ENCODE data around the gene ENOSF1.

DNA sequence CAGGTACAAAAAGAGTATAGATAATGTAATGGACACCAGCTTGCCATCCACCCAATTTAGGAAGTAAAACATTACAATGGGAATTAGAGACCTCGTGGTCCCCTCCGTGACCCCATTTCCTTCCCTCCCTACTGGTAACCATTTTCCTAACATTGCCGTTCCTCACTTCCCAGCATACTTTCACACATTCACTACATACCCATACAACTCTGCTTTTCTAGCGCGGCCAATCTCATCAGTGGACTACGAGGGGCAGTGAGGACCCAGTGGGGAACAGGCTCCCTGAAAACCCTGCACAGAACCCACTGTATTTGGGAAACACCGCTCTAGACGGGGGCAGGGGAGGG lies 1.1 kb downstream of the ENOSF1 start:
- TF ChIP-seq JUN (CRISPR knock-in tag; IDR thresholded peaks at IDR 0.05) (no peak), SMAD3 (CRISPR knock-in tag; IDR thresholded peaks at IDR 0.05; ENCODE audit: borderline replicate concordance) (no peak), ZNF263 (CRISPR knock-in tag; IDR thresholded peaks at IDR 0.05; ENCODE audit: low read depth) (no peak), ESRRA (CRISPR knock-in tag; IDR thresholded peaks at IDR 0.05; ENCODE audit: borderline replicate concordance) (no peak), ATF1 (CRISPR knock-in tag; IDR thresholded peaks at IDR 0.05) (no peak), GABPB1 (CRISPR knock-in tag; IDR thresholded peaks at IDR 0.05) (no peak)
- TF ChIP-seq, protein P1, sequence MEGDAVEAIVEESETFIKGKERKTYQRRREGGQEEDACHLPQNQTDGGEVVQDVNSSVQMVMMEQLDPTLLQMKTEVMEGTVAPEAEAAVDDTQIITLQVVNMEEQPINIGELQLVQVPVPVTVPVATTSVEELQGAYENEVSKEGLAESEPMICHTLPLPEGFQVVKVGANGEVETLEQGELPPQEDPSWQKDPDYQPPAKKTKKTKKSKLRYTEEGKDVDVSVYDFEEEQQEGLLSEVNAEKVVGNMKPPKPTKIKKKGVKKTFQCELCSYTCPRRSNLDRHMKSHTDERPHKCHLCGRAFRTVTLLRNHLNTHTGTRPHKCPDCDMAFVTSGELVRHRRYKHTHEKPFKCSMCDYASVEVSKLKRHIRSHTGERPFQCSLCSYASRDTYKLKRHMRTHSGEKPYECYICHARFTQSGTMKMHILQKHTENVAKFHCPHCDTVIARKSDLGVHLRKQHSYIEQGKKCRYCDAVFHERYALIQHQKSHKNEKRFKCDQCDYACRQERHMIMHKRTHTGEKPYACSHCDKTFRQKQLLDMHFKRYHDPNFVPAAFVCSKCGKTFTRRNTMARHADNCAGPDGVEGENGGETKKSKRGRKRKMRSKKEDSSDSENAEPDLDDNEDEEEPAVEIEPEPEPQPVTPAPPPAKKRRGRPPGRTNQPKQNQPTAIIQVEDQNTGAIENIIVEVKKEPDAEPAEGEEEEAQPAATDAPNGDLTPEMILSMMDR (IDR thresholded peaks at IDR 0.05) = no peak
- TF ChIP-seq, protein P2, sequence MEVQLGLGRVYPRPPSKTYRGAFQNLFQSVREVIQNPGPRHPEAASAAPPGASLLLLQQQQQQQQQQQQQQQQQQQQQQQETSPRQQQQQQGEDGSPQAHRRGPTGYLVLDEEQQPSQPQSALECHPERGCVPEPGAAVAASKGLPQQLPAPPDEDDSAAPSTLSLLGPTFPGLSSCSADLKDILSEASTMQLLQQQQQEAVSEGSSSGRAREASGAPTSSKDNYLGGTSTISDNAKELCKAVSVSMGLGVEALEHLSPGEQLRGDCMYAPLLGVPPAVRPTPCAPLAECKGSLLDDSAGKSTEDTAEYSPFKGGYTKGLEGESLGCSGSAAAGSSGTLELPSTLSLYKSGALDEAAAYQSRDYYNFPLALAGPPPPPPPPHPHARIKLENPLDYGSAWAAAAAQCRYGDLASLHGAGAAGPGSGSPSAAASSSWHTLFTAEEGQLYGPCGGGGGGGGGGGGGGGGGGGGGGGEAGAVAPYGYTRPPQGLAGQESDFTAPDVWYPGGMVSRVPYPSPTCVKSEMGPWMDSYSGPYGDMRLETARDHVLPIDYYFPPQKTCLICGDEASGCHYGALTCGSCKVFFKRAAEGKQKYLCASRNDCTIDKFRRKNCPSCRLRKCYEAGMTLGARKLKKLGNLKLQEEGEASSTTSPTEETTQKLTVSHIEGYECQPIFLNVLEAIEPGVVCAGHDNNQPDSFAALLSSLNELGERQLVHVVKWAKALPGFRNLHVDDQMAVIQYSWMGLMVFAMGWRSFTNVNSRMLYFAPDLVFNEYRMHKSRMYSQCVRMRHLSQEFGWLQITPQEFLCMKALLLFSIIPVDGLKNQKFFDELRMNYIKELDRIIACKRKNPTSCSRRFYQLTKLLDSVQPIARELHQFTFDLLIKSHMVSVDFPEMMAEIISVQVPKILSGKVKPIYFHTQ (CRISPR knock-in tag; IDR thresholded peaks at IDR 0.05) = no peak
- TF ChIP-seq, protein P3, sequence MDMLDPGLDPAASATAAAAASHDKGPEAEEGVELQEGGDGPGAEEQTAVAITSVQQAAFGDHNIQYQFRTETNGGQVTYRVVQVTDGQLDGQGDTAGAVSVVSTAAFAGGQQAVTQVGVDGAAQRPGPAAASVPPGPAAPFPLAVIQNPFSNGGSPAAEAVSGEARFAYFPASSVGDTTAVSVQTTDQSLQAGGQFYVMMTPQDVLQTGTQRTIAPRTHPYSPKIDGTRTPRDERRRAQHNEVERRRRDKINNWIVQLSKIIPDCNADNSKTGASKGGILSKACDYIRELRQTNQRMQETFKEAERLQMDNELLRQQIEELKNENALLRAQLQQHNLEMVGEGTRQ (CRISPR knock-in tag; IDR thresholded peaks at IDR 0.05) = no peak
- TF ChIP-seq, protein P4, sequence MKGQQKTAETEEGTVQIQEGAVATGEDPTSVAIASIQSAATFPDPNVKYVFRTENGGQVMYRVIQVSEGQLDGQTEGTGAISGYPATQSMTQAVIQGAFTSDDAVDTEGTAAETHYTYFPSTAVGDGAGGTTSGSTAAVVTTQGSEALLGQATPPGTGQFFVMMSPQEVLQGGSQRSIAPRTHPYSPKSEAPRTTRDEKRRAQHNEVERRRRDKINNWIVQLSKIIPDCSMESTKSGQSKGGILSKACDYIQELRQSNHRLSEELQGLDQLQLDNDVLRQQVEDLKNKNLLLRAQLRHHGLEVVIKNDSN (CRISPR knock-in tag; IDR thresholded peaks at IDR 0.05) = no peak
- TF ChIP-seq, protein P5, sequence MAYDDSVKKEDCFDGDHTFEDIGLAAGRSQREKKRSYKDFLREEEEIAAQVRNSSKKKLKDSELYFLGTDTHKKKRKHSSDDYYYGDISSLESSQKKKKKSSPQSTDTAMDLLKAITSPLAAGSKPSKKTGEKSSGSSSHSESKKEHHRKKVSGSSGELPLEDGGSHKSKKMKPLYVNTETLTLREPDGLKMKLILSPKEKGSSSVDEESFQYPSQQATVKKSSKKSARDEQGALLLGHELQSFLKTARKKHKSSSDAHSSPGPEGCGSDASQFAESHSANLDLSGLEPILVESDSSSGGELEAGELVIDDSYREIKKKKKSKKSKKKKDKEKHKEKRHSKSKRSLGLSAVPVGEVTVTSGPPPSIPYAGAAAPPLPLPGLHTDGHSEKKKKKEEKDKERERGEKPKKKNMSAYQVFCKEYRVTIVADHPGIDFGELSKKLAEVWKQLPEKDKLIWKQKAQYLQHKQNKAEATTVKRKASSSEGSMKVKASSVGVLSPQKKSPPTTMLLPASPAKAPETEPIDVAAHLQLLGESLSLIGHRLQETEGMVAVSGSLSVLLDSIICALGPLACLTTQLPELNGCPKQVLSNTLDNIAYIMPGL (CRISPR knock-in tag; IDR thresholded peaks at IDR 0.05) = no peak
- TF ChIP-seq, protein P6, sequence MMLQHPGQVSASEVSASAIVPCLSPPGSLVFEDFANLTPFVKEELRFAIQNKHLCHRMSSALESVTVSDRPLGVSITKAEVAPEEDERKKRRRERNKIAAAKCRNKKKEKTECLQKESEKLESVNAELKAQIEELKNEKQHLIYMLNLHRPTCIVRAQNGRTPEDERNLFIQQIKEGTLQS (CRISPR knock-in tag; conservative IDR thresholded peaks at IDR 0.05) = no peak
- TF ChIP-seq, protein P7, sequence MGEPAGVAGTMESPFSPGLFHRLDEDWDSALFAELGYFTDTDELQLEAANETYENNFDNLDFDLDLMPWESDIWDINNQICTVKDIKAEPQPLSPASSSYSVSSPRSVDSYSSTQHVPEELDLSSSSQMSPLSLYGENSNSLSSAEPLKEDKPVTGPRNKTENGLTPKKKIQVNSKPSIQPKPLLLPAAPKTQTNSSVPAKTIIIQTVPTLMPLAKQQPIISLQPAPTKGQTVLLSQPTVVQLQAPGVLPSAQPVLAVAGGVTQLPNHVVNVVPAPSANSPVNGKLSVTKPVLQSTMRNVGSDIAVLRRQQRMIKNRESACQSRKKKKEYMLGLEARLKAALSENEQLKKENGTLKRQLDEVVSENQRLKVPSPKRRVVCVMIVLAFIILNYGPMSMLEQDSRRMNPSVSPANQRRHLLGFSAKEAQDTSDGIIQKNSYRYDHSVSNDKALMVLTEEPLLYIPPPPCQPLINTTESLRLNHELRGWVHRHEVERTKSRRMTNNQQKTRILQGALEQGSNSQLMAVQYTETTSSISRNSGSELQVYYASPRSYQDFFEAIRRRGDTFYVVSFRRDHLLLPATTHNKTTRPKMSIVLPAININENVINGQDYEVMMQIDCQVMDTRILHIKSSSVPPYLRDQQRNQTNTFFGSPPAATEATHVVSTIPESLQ (CRISPR knock-in tag; IDR thresholded peaks at IDR 0.05) = no peak

All from WTC11 (cell line).